GM23248 (cell line): ENCODE measurements around the gene SLC45A1.

Source experiments
- EZH2 ChIP-seq: fragments of 200-600 bp; sonication (generic); IDR thresholded peaks from 2 replicates; pipeline ENCODE4 v1.6.1; 2018; ENCODE audit warnings: antibody characterized with exemption, mild to moderate bottlenecking; ENCODE audit not compliant: insufficient read depth, poor library complexity, severe bottlenecking
- EZH2phosphoT487 ChIP-seq: fragments of 200-600 bp; sonication (generic); IDR thresholded peaks from 2 replicates; pipeline ENCODE4 v1.6.1; 2018; ENCODE audit warnings: antibody characterized with exemption, moderate library complexity, mild to moderate bottlenecking, low read depth; ENCODE audit not compliant: insufficient read depth

- TF ChIP-seq EZH2 (no peak), EZH2phosphoT487 (no peak)
Observed at GRCh38 chr1:8356256-8357209, 38.6 kb downstream of the SLC45A1 start.
